ENCODE results near the gene HRH3. TPM values are rescaled to one million over a fixed set of nuclear protein-coding genes. Genes with fewer than 3 reads are reported as not detected.

Gene HRH3
- total RNA-seq, result not detected in 2 replicates

DNA sequence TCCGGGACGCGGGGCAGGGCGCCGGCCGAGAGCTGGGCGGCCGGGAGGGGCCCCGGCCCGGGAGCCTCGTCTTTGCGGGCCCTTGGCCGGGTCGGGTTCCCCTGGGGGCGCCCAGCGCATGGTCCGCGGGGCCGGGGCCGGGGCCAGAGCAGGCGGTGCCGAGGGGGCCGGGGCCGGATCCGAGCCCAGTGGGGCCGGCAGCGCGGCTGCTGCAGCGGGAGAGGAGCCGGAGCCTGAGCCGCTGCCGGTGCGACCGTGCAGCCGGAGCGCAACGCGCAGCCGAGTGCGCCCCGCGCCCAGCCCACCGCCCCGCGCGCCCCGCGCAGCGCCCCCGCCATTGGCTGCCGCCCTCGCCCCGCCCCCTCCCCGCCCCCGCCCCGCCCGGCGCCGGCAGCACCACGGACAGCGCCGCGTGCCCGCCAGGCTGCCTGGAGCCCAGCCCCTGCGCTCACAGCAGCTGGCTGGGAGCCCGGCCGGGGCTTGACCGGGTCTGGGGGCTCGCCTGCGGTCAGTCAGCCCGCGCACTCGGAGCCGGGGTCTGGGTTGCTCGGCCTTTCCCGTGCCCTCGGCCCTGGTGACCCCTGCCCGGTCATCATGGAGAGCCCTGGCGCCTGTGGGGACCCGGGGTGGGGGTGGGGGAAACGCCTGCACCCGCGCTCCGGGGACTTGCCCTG lies at the start of gene HRH3:
HRH3 (minus strand) TSS at position 287 of the 674 bp plus-strand sequence. CDS start 308 bp downstream, outside the sequence.

DNA sequence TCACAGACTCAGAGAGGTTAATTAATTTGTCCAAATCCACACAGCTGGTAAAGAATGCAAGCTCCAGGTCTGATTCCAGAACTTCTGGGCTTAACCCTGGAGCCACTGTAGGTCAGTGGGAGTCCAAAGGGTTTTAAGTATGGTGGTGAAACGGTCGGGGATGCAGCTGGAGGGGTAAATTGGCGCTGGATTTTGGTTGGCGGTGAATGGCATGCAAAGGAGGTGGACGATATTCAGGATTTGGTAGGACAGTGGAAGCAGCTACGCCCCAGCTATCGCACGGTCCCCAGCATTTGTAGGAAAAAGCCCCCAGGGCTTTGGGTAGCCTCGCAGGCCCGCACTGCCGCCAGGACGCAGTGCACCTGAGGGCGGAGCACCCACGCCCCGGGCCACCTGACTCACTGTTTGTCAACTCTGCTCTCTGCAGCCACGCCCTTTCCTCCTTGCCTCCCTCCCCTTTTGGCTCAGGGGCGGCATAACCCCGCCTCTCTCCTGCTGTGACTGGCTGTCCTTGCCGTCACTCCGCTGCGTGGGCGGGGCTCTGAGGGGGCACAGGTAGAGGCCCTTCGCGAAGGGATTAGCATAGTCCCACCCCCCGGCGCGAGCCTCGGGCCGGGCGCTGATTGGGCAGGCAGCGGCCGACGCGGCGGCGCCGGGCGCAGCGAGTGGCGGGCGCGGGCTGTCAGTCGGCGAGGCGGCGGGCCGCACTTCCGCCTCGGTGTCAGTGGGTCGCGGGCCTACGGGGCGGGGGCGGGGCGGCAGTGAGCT lies 17.9 kb upstream of the HRH3 start, which contains the start of gene OSBPL2:
OSBPL2 (plus strand) TSS at position 721 of the 768 bp plus-strand sequence. CDS start 17,664 bp downstream, outside the sequence.

DNA sequence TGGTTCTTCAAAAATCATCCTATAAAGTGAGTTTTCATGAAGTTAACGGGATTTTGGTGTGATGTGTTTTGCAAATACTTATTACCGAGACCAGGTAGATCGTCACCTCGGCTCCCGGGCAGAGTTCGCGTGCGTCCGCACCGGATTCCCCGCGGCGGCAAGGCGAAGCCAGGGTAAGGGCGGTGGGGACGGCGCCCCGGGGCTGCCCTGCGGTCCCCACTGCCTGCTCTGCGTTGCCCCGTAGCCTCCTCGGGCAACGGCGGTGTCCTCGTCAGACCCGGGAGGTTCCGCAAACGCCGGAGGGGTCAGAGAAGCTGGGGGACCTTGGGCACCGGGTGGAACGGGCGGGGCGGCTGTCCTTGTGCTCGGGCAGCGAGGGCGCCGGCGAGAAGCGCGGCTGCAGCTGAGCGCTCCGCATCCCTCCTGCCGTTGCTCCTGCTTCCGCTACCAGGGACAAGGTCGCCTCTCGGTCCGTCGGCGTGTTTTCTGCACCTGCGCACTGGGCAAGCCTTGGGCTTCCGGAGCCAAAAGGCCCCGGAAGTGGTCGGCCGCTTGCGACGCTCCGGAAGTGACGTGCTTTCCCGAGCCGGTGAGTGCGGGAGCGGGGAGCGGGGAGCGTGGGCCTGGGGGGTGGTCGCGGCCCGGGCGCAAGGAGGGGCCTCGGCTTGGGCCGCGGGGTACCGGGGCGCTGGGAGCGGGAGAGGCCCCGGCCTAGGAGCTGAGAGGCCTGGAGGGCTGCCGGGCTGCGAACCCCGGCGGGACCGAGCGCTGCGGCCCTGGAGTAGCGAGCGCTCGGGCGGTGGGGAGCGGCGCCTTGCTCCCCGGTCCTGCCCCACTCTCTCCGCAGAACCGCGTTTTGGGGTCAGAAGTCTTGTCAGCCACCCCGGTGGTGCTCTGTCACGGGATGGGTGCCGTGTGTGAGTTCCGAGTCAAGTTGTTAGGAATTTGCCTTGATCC lies 37.3 kb downstream of the HRH3 start, which contains the start of gene MTG2:
MTG2 (plus strand) TSS at position 560 of the 957 bp plus-strand sequence. CDS start 10,393 bp downstream, outside the sequence.

Other genes starting within 250 kb of the HRH3 start
- gene TAF4, start 154.4 kb downstream of the HRH3 start, total RNA-seq, result 2.4 and 9.9 TPM in 2 replicates
- gene LSM14B, start 97.8 kb downstream of the HRH3 start, total RNA-seq, result 24.8 and 31.8 TPM in 2 replicates
- 407 and 459 TPM in 2 replicates for gene PSMA7, start 76.9 kb downstream of the HRH3 start, total RNA-seq
- gene SS18L1, start 76.5 kb downstream of the HRH3 start, total RNA-seq, result 6.2 and 16.7 TPM in 2 replicates
- 9.4 and 17.1 TPM in 2 replicates for gene MTG2, start 37.2 kb downstream of the HRH3 start, total RNA-seq
- gene OSBPL2, start 18.2 kb upstream of the HRH3 start, total RNA-seq, result 17.6 and 37.1 TPM in 2 replicates
- gene ADRM1, start 82.7 kb upstream of the HRH3 start, total RNA-seq, result 104 and 109 TPM in 2 replicates
- 65.6 and 72.9 TPM in 2 replicates for gene LAMA5, start 147.0 kb upstream of the HRH3 start, total RNA-seq
- gene RPS21, start 166.8 kb upstream of the HRH3 start, total RNA-seq, result 639 and 784 TPM in 2 replicates
- gene CABLES2, start 187.0 kb upstream of the HRH3 start, total RNA-seq, result 0.49 and 2.5 TPM in 2 replicates
- not detected in 2 replicates for gene RBBP8NL, start 207.3 kb upstream of the HRH3 start, total RNA-seq

Measured in bladder microvascular endothelial cell (primary cell).